ENCODE results near the gene MAMDC2. TPM values are rescaled to one million over a fixed set of nuclear protein-coding genes. Genes with fewer than 3 reads are reported as not detected.

Gene MAMDC2
- total RNA-seq, 1 donor from 2014 or later: 211 TPM

DNA sequence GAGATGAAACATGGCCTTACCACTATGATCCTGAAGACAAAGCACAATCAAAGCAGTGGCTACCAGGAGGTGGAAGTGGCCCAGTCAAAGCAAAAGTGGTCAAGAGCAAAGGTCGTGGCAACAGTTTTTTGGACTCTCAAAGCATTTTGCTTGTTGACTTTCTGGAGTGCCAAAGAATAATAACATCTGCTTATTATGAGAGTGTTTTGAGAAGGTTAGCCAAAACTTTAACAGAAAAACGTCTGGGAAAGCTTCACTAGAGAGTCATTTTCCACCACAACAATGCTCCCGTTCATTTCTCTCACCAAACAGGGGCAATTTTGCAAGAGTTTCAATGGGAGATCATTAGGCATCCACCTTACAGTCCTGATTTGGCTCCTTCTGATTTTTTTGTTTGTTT lies 33.6 kb upstream of the MAMDC2 start:
- H3K9me3 Mint-ChIP-seq (ENCODE audit: unreplicated experiment): no peaks in the 10 kb centered on the region
- H3K4me3 Mint-ChIP-seq (ENCODE audit: unreplicated experiment): no peak overlapping the region
- Histone ChIP-seq H3K9ac (ENCODE audit: low read length) (no peak overlapping the region), H4K20me1 (ENCODE audit: insufficient read depth, low read length) (no peaks in the 10 kb centered on the region), H3K4me2 (ENCODE audit: low read length) (no peak overlapping the region), H3K27me3 (ENCODE audit: insufficient read depth, low read length) (no peaks in the 10 kb centered on the region), H3K36me3 (ENCODE audit: insufficient read depth, low read length) (no peaks in the 10 kb centered on the region), H3K4me1 (ENCODE audit: insufficient read depth, low read length) (peaks cover 7% of the 10 kb centered on the region), H2AFZ (ENCODE audit: low read depth, low read length) (no peak overlapping the region), H3K4me3 (ENCODE audit: insufficient read depth, low read depth, low read length) (no peak overlapping the region), H3K27ac (ENCODE audit: low read depth, low read length) (no peak overlapping the region), H3K79me2 (ENCODE audit: insufficient read depth, low read length) (no peaks in the 10 kb centered on the region), H3K9me3 (ENCODE audit: insufficient read depth, low read depth, low read length) (no peaks in the 10 kb centered on the region)
- TF ChIP-seq, protein P1, sequence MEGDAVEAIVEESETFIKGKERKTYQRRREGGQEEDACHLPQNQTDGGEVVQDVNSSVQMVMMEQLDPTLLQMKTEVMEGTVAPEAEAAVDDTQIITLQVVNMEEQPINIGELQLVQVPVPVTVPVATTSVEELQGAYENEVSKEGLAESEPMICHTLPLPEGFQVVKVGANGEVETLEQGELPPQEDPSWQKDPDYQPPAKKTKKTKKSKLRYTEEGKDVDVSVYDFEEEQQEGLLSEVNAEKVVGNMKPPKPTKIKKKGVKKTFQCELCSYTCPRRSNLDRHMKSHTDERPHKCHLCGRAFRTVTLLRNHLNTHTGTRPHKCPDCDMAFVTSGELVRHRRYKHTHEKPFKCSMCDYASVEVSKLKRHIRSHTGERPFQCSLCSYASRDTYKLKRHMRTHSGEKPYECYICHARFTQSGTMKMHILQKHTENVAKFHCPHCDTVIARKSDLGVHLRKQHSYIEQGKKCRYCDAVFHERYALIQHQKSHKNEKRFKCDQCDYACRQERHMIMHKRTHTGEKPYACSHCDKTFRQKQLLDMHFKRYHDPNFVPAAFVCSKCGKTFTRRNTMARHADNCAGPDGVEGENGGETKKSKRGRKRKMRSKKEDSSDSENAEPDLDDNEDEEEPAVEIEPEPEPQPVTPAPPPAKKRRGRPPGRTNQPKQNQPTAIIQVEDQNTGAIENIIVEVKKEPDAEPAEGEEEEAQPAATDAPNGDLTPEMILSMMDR (IDR thresholded peaks at IDR 0.05; ENCODE audit: insufficient read depth, low read depth, low read length): no peak
- TF ChIP-seq EZH2 (IDR thresholded peaks at IDR 0.05; ENCODE audit: insufficient read depth, low read length): no peak
- H3K4me1 Mint-ChIP-seq (ENCODE audit: low read depth, unreplicated experiment): peaks cover 14% of the 10 kb centered on the region
- DNase-seq (ENCODE audit: low read depth) (no peak), FAIRE-seq (no peak)
- no peaks in the 10 kb centered on the region for H3K36me3 Mint-ChIP-seq (ENCODE audit: low read depth, unreplicated experiment)
- no peaks in the 10 kb centered on the region for H3K27me3 Mint-ChIP-seq (ENCODE audit: low read depth, unreplicated experiment)
- no peak overlapping the region for H3K27ac Mint-ChIP-seq (ENCODE audit: unreplicated experiment)

DNA sequence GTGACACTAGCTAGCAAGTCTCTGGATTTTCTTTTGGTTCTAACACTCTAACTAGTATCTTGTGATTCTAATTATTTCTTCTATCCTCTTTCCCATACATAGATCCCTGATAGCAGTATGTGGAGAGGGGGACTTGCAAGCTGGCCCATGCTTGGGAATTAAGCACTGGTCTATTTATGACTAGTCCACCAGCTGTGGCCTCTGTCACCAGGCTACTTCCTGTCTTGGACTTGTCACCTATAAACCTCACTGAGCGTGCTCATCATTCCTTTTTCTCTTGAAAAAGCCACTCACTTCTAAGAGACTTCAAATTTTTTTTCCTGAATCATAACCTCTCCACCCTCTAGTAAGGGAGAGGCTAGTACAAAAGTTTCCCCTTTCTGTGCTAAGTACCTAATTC lies 32.3 kb upstream of the MAMDC2 start:
- Histone ChIP-seq H3K36me3 (ENCODE audit: insufficient read depth, low read length) (no peaks in the 10 kb centered on the region), H4K20me1 (ENCODE audit: insufficient read depth, low read length) (no peaks in the 10 kb centered on the region), H3K27me3 (ENCODE audit: insufficient read depth, low read length) (no peaks in the 10 kb centered on the region), H3K4me3 (ENCODE audit: insufficient read depth, low read depth, low read length) (no peak overlapping the region), H3K27ac (ENCODE audit: low read depth, low read length) (no peak overlapping the region), H3K9me3 (ENCODE audit: insufficient read depth, low read depth, low read length) (no peaks in the 10 kb centered on the region), H3K4me1 (ENCODE audit: insufficient read depth, low read length) (peaks cover 3% of the 10 kb centered on the region), H3K79me2 (ENCODE audit: insufficient read depth, low read length) (no peaks in the 10 kb centered on the region), H2AFZ (ENCODE audit: low read depth, low read length) (no peak overlapping the region), H3K4me2 (ENCODE audit: low read length) (no peak overlapping the region), H3K9ac (ENCODE audit: low read length) (no peak overlapping the region)
- no peaks in the 10 kb centered on the region for H3K27me3 Mint-ChIP-seq (ENCODE audit: low read depth, unreplicated experiment)
- no peak overlapping the region for H3K4me3 Mint-ChIP-seq (ENCODE audit: unreplicated experiment)
- H3K27ac Mint-ChIP-seq (ENCODE audit: unreplicated experiment): no peak overlapping the region
- H3K9me3 Mint-ChIP-seq (ENCODE audit: unreplicated experiment): no peaks in the 10 kb centered on the region
- FAIRE-seq (no peak), DNase-seq (ENCODE audit: low read depth) (peak; percentile 23)
- TF ChIP-seq EZH2 (IDR thresholded peaks at IDR 0.05; ENCODE audit: insufficient read depth, low read length): no peak
- TF ChIP-seq, protein P1 (IDR thresholded peaks at IDR 0.05; ENCODE audit: insufficient read depth, low read depth, low read length): no peak
- H3K36me3 Mint-ChIP-seq (ENCODE audit: low read depth, unreplicated experiment): no peaks in the 10 kb centered on the region
- peaks cover 15% of the 10 kb centered on the region for H3K4me1 Mint-ChIP-seq (ENCODE audit: low read depth, unreplicated experiment)

DNA sequence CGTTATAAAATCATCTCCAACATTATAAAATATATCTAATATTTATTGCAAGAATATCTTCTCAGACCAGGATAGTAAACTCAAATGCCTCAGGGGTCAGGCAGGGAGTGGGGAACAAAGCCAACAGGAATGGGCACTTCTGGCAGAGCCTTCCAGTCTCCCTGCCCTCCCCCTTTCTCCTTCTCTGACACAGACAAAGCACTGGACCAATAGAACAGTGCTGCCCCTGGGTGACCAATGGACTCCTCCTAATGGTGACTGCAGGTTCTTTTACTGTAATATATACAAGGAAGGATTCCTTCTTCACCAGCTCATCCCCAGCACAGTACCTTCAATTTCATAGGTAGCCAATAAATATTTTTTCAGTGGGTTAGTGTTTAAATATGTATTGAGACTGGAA lies 31.1 kb upstream of the MAMDC2 start:
- Histone ChIP-seq H3K4me3 (ENCODE audit: insufficient read depth, low read depth, low read length) (no peak overlapping the region), H3K9me3 (ENCODE audit: insufficient read depth, low read depth, low read length) (no peaks in the 10 kb centered on the region), H3K79me2 (ENCODE audit: insufficient read depth, low read length) (no peaks in the 10 kb centered on the region), H2AFZ (ENCODE audit: low read depth, low read length) (no peak overlapping the region), H3K4me1 (ENCODE audit: insufficient read depth, low read length) (peaks cover 3% of the 10 kb centered on the region), H3K9ac (ENCODE audit: low read length) (no peak overlapping the region), H3K27ac (ENCODE audit: low read depth, low read length) (no peak overlapping the region), H3K27me3 (ENCODE audit: insufficient read depth, low read length) (no peaks in the 10 kb centered on the region), H3K4me2 (ENCODE audit: low read length) (no peak overlapping the region), H3K36me3 (ENCODE audit: insufficient read depth, low read length) (no peaks in the 10 kb centered on the region), H4K20me1 (ENCODE audit: insufficient read depth, low read length) (no peaks in the 10 kb centered on the region)
- peak overlapping the region; percentile 54 for H3K27ac Mint-ChIP-seq (ENCODE audit: unreplicated experiment)
- TF ChIP-seq, protein P1 (IDR thresholded peaks at IDR 0.05; ENCODE audit: insufficient read depth, low read depth, low read length): no peak
- TF ChIP-seq EZH2 (IDR thresholded peaks at IDR 0.05; ENCODE audit: insufficient read depth, low read length): no peak
- no peak for FAIRE-seq
- H3K4me1 Mint-ChIP-seq (ENCODE audit: low read depth, unreplicated experiment): peaks cover 15% of the 10 kb centered on the region
- no peaks in the 10 kb centered on the region for H3K27me3 Mint-ChIP-seq (ENCODE audit: low read depth, unreplicated experiment)
- H3K4me3 Mint-ChIP-seq (ENCODE audit: unreplicated experiment): no peak overlapping the region
- no peaks in the 10 kb centered on the region for H3K9me3 Mint-ChIP-seq (ENCODE audit: unreplicated experiment)
- H3K36me3 Mint-ChIP-seq (ENCODE audit: low read depth, unreplicated experiment): no peaks in the 10 kb centered on the region
- no peak for DNase-seq (ENCODE audit: low read depth)

Data from astrocyte (in vitro differentiated cells and primary cell).